K562 (cell line): Measurements from ENCODE around the gene AQP2. TPM values are rescaled to one million over a fixed set of nuclear protein-coding genes. Genes with fewer than 3 reads are reported as not detected.

Experiments used
- CEBPG ChIP-seq, 3 experiments: fragments of 200-800 bp in 1 of 3; sonication (Bioruptor generic) in 1 of 3; sonication (generic) in 1 of 3; formaldehyde crosslinking in 1 of 3; IDR thresholded peaks in 2 of 3; conservative IDR thresholded peaks in 1 of 3; 2 replicates each; pipeline versions ENCODE4 v1.6.1 to v1.8.0; 2016 to 2022; ENCODE audit warnings: missing compliant biosample characterization in 2 of 3, missing genetic modification characterization in 2 of 3, mild to moderate bottlenecking in 1 of 3, missing genetic modification reagents in 1 of 3
- GTF2A2 ChIP-seq: IDR thresholded peaks from 2 replicates; pipeline ENCODE4 v1.6.1; 2016; ENCODE audit warnings: mild to moderate bottlenecking, missing genetic modification characterization, missing compliant biosample characterization
- JUN ChIP-seq, 2 experiments: sonication (generic) in 1 of 2; formaldehyde crosslinking in 1 of 2; IDR thresholded peaks; 2 replicates each; pipeline versions ENCODE4 v1.6.1 to v1.8.0; 2012 to 2022; ENCODE audit warnings: borderline replicate concordance in 2 of 2, mild to moderate bottlenecking in 2 of 2, improper control_type of control experiment in 1 of 2, low read depth in 1 of 2, low read length in 1 of 2, missing genetic modification reagents in 1 of 2
- MCM5 ChIP-seq: fragments of 450-650 bp; IDR thresholded peaks from 2 replicates; pipeline ENCODE4 v1.6.1; 2016; ENCODE audit warnings: low read depth
- MXI1 ChIP-seq: IDR thresholded peaks from 2 replicates; pipeline ENCODE4 v1.6.1; 2011; ENCODE audit warnings: low read depth, mild to moderate bottlenecking, improper control_type of control experiment, low read length
- ZNF311 ChIP-seq: fragments of 250-450 bp; sonication (Bioruptor Pico); IDR thresholded peaks from 2 replicates; pipeline ENCODE4 v1.4.0; 2020; ENCODE audit warnings: mild to moderate bottlenecking, moderate library complexity
- polyA plus RNA-seq, 8 experiments: library from polyadenylated mRNA; depleted of rRNA in 4 of 8; stranded (reverse) in 5 of 8; unstranded in 3 of 8; fragments of >200 nt; fragmentation: Nextera tagmentation in 2 of 8; fragmentation: Illumina TruSeq in 1 of 8; extraction: Ambion mirVana in 2 of 8; extraction: Trizol in 1 of 8; gene quantifications; 2 replicates each; pipeline versions ENCODE4 v1.2.1 to v1.2.3, GENCODE V29; 2011 to 2014; ENCODE audit warnings: inconsistent platforms in 1 of 8, missing spikeins in 1 of 8
- total RNA-seq, 7 experiments: library from RNA; depleted of rRNA in 6 of 7; stranded (reverse); fragments of >200 nt in 6 of 7; fragmentation: Illumina TruSeq in 2 of 7; extraction: Trizol in 2 of 7; gene quantifications; 2 replicates each; pipeline versions ENCODE4 v1.2.1 to v1.2.3, GENCODE V29; 2011 to 2021; ENCODE audit warnings: low replicate concordance in 1 of 7
- TF ChIP-seq, protein P1 (sequence below), 2 experiments: IDR thresholded peaks; 2 replicates each; pipeline ENCODE4 v1.6.1; 2011; ENCODE audit warnings: borderline replicate concordance in 1 of 2, control low read depth in 1 of 2, low read depth in 1 of 2, low read length in 1 of 2, mild to moderate bottlenecking in 1 of 2, mixed read lengths in 1 of 2, moderate library complexity in 1 of 2; ENCODE audit not compliant: insufficient read depth in 1 of 2, insufficient read length in 1 of 2, poor library complexity in 1 of 2, severe bottlenecking in 1 of 2; ENCODE audit errors: extremely low read depth in 1 of 2
- TF ChIP-seq, protein P2 (sequence below): fragments of 200-800 bp; sonication (Bioruptor generic); IDR thresholded peaks from 2 replicates; pipeline ENCODE4 v1.6.1; 2016; ENCODE audit warnings: missing genetic modification characterization, missing compliant biosample characterization
- TF ChIP-seq, protein P3 (sequence below): sonication (generic); formaldehyde crosslinking; IDR thresholded peaks from 2 replicates; pipeline ENCODE4 v1.8.1; 2023; ENCODE audit warnings: mild to moderate bottlenecking, missing genetic modification reagents
- TF ChIP-seq, protein P4 (sequence below): IDR thresholded peaks from 2 replicates; pipeline ENCODE4 v1.6.1; 2014; ENCODE audit warnings: antibody characterized with exemption

Gene AQP2
- total and polyA plus RNA-seq, 9 of the 15 experiments (the other 6 are each of a cell fraction or from before 2014, with no cell fraction given) = not detected

DNA sequence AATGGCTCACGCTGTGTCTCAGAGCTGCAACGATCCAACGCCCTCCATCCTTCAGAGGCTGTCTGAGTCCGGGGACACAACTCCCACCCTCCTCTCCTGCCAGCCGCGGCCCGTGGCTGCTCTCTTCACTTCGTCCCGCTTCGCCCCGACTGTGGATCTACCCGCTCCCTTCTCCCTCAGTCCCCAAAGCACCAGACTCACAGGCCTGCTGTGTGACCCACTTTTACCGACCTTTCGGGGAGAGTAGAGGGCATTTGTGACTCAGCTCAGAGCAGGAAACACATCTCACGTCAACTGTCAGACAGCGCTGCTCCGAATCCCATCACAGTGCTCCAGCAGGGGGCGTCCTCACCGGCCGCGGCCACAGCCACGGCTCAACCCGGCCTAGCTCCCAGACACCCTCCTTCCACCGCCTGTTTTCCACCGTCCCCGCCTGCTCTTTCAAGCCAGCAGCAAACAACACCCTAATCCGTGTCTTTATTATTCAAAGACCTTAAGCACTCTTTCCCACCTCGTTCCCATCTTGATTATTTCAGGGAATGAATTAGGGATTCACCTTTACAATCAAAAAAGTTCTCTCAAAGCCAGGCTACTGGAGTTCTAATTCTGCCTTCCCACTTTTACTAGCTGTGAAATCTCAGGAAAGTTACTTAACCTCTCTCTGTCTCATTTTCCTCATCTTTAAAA lies 5.0 kb upstream of the AQP2 start (continued):
- TF ChIP-seq, protein P1, sequence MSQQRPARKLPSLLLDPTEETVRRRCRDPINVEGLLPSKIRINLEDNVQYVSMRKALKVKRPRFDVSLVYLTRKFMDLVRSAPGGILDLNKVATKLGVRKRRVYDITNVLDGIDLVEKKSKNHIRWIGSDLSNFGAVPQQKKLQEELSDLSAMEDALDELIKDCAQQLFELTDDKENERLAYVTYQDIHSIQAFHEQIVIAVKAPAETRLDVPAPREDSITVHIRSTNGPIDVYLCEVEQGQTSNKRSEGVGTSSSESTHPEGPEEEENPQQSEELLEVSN (IDR thresholded peaks at IDR 0.05; ENCODE audit: borderline replicate concordance in 1 of 2, extremely low read depth in 1 of 2, insufficient read depth in 1 of 2, insufficient read length in 1 of 2, low read depth in 1 of 2, low read length in 1 of 2, poor library complexity in 1 of 2, severe bottlenecking in 1 of 2) = peak in 1 of 2 experiments; percentile 71
- peak; percentile 49; the same call in 1 of the 2 replicates for TF ChIP-seq JUN (IDR thresholded peaks at IDR 0.05; ENCODE audit: borderline replicate concordance, low read depth, low read length)
- no peak for TF ChIP-seq JUN (CRISPR knock-in tag; IDR thresholded peaks at IDR 0.05; ENCODE audit: borderline replicate concordance)
- TF ChIP-seq, protein P2, sequence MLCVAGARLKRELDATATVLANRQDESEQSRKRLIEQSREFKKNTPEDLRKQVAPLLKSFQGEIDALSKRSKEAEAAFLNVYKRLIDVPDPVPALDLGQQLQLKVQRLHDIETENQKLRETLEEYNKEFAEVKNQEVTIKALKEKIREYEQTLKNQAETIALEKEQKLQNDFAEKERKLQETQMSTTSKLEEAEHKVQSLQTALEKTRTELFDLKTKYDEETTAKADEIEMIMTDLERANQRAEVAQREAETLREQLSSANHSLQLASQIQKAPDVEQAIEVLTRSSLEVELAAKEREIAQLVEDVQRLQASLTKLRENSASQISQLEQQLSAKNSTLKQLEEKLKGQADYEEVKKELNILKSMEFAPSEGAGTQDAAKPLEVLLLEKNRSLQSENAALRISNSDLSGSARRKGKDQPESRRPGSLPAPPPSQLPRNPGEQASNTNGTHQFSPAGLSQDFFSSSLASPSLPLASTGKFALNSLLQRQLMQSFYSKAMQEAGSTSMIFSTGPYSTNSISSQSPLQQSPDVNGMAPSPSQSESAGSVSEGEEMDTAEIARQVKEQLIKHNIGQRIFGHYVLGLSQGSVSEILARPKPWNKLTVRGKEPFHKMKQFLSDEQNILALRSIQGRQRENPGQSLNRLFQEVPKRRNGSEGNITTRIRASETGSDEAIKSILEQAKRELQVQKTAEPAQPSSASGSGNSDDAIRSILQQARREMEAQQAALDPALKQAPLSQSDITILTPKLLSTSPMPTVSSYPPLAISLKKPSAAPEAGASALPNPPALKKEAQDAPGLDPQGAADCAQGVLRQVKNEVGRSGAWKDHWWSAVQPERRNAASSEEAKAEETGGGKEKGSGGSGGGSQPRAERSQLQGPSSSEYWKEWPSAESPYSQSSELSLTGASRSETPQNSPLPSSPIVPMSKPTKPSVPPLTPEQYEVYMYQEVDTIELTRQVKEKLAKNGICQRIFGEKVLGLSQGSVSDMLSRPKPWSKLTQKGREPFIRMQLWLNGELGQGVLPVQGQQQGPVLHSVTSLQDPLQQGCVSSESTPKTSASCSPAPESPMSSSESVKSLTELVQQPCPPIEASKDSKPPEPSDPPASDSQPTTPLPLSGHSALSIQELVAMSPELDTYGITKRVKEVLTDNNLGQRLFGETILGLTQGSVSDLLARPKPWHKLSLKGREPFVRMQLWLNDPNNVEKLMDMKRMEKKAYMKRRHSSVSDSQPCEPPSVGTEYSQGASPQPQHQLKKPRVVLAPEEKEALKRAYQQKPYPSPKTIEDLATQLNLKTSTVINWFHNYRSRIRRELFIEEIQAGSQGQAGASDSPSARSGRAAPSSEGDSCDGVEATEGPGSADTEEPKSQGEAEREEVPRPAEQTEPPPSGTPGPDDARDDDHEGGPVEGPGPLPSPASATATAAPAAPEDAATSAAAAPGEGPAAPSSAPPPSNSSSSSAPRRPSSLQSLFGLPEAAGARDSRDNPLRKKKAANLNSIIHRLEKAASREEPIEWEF (CRISPR knock-in tag) = no peak
- no peak for TF ChIP-seq ZNF311 (CRISPR knock-in tag)
- no peak for TF ChIP-seq CEBPG (CRISPR knock-in tag; IDR thresholded peaks at IDR 0.05)
- no peak for TF ChIP-seq CEBPG (tag; conservative IDR thresholded peaks at IDR 0.05 in 1 of 2, IDR thresholded peaks at IDR 0.05 in 1 of 2)
- no peak for TF ChIP-seq MXI1
- no peak for TF ChIP-seq GTF2A2 (tag)
- TF ChIP-seq MCM5 = no peak
- TF ChIP-seq, protein P3, sequence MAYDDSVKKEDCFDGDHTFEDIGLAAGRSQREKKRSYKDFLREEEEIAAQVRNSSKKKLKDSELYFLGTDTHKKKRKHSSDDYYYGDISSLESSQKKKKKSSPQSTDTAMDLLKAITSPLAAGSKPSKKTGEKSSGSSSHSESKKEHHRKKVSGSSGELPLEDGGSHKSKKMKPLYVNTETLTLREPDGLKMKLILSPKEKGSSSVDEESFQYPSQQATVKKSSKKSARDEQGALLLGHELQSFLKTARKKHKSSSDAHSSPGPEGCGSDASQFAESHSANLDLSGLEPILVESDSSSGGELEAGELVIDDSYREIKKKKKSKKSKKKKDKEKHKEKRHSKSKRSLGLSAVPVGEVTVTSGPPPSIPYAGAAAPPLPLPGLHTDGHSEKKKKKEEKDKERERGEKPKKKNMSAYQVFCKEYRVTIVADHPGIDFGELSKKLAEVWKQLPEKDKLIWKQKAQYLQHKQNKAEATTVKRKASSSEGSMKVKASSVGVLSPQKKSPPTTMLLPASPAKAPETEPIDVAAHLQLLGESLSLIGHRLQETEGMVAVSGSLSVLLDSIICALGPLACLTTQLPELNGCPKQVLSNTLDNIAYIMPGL (CRISPR knock-in tag) = no peak
- TF ChIP-seq, protein P4, sequence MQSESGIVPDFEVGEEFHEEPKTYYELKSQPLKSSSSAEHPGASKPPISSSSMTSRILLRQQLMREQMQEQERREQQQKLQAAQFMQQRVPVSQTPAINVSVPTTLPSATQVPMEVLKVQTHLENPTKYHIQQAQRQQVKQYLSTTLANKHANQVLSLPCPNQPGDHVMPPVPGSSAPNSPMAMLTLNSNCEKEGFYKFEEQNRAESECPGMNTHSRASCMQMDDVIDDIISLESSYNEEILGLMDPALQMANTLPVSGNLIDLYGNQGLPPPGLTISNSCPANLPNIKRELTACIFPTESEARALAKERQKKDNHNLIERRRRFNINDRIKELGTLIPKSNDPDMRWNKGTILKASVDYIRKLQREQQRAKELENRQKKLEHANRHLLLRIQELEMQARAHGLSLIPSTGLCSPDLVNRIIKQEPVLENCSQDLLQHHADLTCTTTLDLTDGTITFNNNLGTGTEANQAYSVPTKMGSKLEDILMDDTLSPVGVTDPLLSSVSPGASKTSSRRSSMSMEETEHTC = no peak
